ENCODE data around the gene DGKQ. TPM values are rescaled to one million over a fixed set of nuclear protein-coding genes. Genes with fewer than 3 reads are reported as not detected.
"Not testable (repeated sequence)": the region's sequence is repeated elsewhere in the genome, so short reads cannot be mapped to it uniquely, and the experiment has no call there.

Gene DGKQ
- total and polyA plus RNA-seq, 10 donors, result 6.3 to 26.3 (median 16.1) TPM

GRCh38 chr4:930028-930551 lies 43.3 kb downstream of the DGKQ start:
- H3K4me3 ChIP-seq, result peak overlapping the region in 3 of 8 donors; percentile 88 to 99 (median 93)
- intact Hi-C loops (cut with DNase I; ENCODE audit: low total_unique reads), result loop anchor here (5.0 kb wide), 1 partner anchor 42 kb away; the partner anchor contains the start of gene DGKQ
- peak overlapping the region; percentile 29 to 98 (median 94) for H3K27ac ChIP-seq
- peaks cover 35 to 84% (median 79%) of the 10 kb centered on the region in 6 donors for H3K4me1 ChIP-seq
- 18 to 38% (median 27%) methylated on average over 3 of the region's 3 CpGs for WGBS, 5 donors
- TF ChIP-seq POLR2AphosphoS5 (IDR thresholded peaks at IDR 0.05) (no peak), POLR2A (IDR thresholded peaks at IDR 0.05) (no peak), CTCF (IDR thresholded peaks at IDR 0.05 in 8 of 11, conservative IDR thresholded peaks at IDR 0.05 in 3 of 11) (no peak)
- peaks cover 0 to 26% (median 0%) of the 10 kb centered on the region in 6 donors for H3K36me3 ChIP-seq
- H3K9me3 ChIP-seq, result no peaks in the 10 kb centered on the region
- H3K27me3 ChIP-seq (replicated peaks in 1 of 7), result no peaks in the 10 kb centered on the region
- DNase-seq, result peak; percentile 44

- H3K27me3 ChIP-seq (replicated peaks in 1 of 7), result no peaks in the 10 kb centered on the region
- WGBS, 5 donors, result 93 to 94% (median 93%) methylated on average over 17 of the region's 17 CpGs
- peaks cover 0 to 26% (median 0%) of the 10 kb centered on the region in 6 donors for H3K36me3 ChIP-seq
- peaks cover 31 to 84% (median 79%) of the 10 kb centered on the region in 6 donors for H3K4me1 ChIP-seq
- no peak overlapping the region for H3K4me3 ChIP-seq
- TF ChIP-seq POLR2A (IDR thresholded peaks at IDR 0.05) (no peak), POLR2AphosphoS5 (IDR thresholded peaks at IDR 0.05) (no peak), CTCF (IDR thresholded peaks at IDR 0.05 in 8 of 11, conservative IDR thresholded peaks at IDR 0.05 in 3 of 11) (no peak)
- peak; percentile 66 for DNase-seq
- H3K9me3 ChIP-seq, result no peaks in the 10 kb centered on the region
- intact Hi-C loops (cut with DNase I; ENCODE audit: low total_unique reads), result no loop called here
- H3K27ac ChIP-seq, result peak overlapping the region in 5 of 8 donors; percentile 29 to 98 (median 94)
These were observed 44.1 kb downstream of the DGKQ start for GRCh38 chr4:929096-929765.

- WGBS, 5 donors, result 93 to 97% (median 97%) methylated on average over 15 to 21 of the region's 21 CpGs
- Histone ChIP-seq H3K4me1 (peaks cover 38 to 84% (median 79%) of the 10 kb centered on the region in 6 donors), H3K36me3 (peaks cover 0 to 26% (median 0%) of the 10 kb centered on the region in 6 donors)
- H3K27ac ChIP-seq; intact Hi-C loops (cut with DNase I; ENCODE audit: low total_unique reads); H3K9me3 ChIP-seq; H3K4me3 ChIP-seq; H3K27me3 ChIP-seq (replicated peaks in 1 of 7): not testable (repeated sequence)
- DNase-seq, result peak; percentile 65
These were observed 45.8 kb downstream of the DGKQ start for GRCh38 chr4:927566-927965.

GRCh38 chr4:926538-926937 lies 46.8 kb downstream of the DGKQ start:
- WGBS, 5 donors, result 91 to 93% (median 92%) methylated on average over 8 to 17 of the region's 17 CpGs
- Histone ChIP-seq H3K4me1 (peaks cover 44 to 92% (median 89%) of the 10 kb centered on the region in 6 donors), H3K27ac (no peak overlapping the region), H3K36me3 (peaks cover 0 to 32% (median 0%) of the 10 kb centered on the region in 6 donors), H3K9me3 (no peaks in the 10 kb centered on the region), H3K4me3 (no peak overlapping the region), H3K27me3 (replicated peaks in 1 of 7) (no peaks in the 10 kb centered on the region)
- TF ChIP-seq POLR2A (IDR thresholded peaks at IDR 0.05), result no peak
- peak in 2 of 11 experiments; percentile 10 to 30 for TF ChIP-seq CTCF (IDR thresholded peaks at IDR 0.05 in 8 of 11, conservative IDR thresholded peaks at IDR 0.05 in 3 of 11)
- TF ChIP-seq POLR2AphosphoS5 (IDR thresholded peaks at IDR 0.05), result no peak
- intact Hi-C loops (cut with DNase I; ENCODE audit: low total_unique reads), result no loop called here
- DNase-seq, result peak; percentile 58

Data from spleen (tissue), 11 donors.